ENCODE data around the gene MED14.

DNA sequence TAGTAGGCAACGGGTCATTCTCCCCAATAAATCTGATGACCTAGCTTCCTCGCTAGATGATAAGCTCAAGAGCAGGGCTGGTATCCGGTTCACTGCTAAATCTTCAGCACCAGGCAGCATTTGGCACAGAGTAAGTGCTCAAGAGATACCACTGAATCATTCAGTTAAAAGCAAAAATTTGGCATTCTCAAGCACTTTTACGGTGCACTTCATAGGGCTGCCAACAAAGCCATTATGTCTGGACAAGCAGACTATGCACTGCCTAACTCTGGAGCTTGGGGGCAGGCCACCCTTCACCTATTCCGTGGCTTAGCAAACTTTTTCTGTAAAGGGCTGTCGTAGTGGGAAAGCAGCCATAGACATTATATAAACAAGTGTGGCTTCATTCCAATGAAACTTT, 64.2 kb downstream of the MED14 start:
- TF ChIP-seq RAD21 (IDR thresholded peaks at IDR 0.05; ENCODE audit: insufficient read depth, low read depth, low read length) (no peak), BCL11A (IDR thresholded peaks at IDR 0.05; ENCODE audit: low read depth, low read length) (no peak), MEF2A (IDR thresholded peaks at IDR 0.05; ENCODE audit: insufficient read depth, low read depth, low read length) (no peak)

All from GM12878 (cell line).